ENCODE data around the gene P2RY8.
"Not testable (repeated sequence)": the region's sequence is repeated elsewhere in the genome, so short reads cannot be mapped to it uniquely, and the experiment has no call there.

P2RY8 gene

GRCh38 chrX:1486749-1487361 lies 50.1 kb downstream of the P2RY8 start:
- no peak for DNase-seq

GRCh38 chrX:1486177-1486576 lies 50.8 kb downstream of the P2RY8 start:
- no peak for DNase-seq

GRCh38 chrX:1485033-1485432 lies 52.0 kb downstream of the P2RY8 start:
- DNase-seq = no peak

- DNase-seq = no peak
Observed at GRCh38 chrX:1484638-1485019, 52.4 kb downstream of the P2RY8 start.

- no peak for DNase-seq
Observed at GRCh38 chrX:1483843-1484637, 52.9 kb downstream of the P2RY8 start.

GRCh38 chrX:1482530-1482928 lies 54.5 kb downstream of the P2RY8 start:
- DNase-seq = not testable (repeated sequence)

- peak; percentile 45 for DNase-seq
Observed at GRCh38 chrX:1481636-1482529, 55.1 kb downstream of the P2RY8 start.

- no peak for DNase-seq
Observed at GRCh38 chrX:1480082-1480785, 56.8 kb downstream of the P2RY8 start.

- no peak for DNase-seq
Observed at GRCh38 chrX:1477801-1478458, 59.1 kb downstream of the P2RY8 start.

- no peak for DNase-seq
Observed at GRCh38 chrX:1477229-1477628, 59.8 kb downstream of the P2RY8 start.

- no peak for DNase-seq
Observed at GRCh38 chrX:1476682-1477081, 60.3 kb downstream of the P2RY8 start.

GRCh38 chrX:1475881-1476280 lies 61.1 kb downstream of the P2RY8 start:
- no peak for DNase-seq

- no peak for DNase-seq
Observed at GRCh38 chrX:1475481-1475880, 61.5 kb downstream of the P2RY8 start.

GRCh38 chrX:1474593-1474992 lies 62.4 kb downstream of the P2RY8 start:
- not testable (repeated sequence) for DNase-seq

GRCh38 chrX:1472975-1473374 lies 64.0 kb downstream of the P2RY8 start:
- no peak for DNase-seq

- no peak for DNase-seq
Observed at GRCh38 chrX:1468250-1468772, 68.7 kb downstream of the P2RY8 start.

- no peak for DNase-seq
Observed at GRCh38 chrX:1466971-1467561, 69.9 kb downstream of the P2RY8 start.

- DNase-seq = no peak
Observed at GRCh38 chrX:1466232-1466661, 70.7 kb downstream of the P2RY8 start.

GRCh38 chrX:1465286-1466231 lies 71.4 kb downstream of the P2RY8 start:
- DNase-seq = peak; percentile 21

GRCh38 chrX:1464971-1465285 lies 72.1 kb downstream of the P2RY8 start:
- no peak for DNase-seq

Data from right kidney (tissue), 1 donor.